Calu3 (cell line): Measurements from ENCODE around the gene TAGLN3. TPM values are rescaled to one million over a fixed set of nuclear protein-coding genes. Genes with fewer than 3 reads are reported as not detected.
A peak's percentile ranks its signal among the peaks of the same experiment; 100 is the strongest.

Source experiments
- BruUV-seq: library from RNA; stranded (reverse); fragments of 400-500 nt; replicated peaks from 2 replicates; lab custom pipeline; 2021; lab: Mats Ljungman, UMichigan
- CTCF ChIA-PET: fragments of 300-600 bp; sonication (Branson Sonifier 250); formaldehyde crosslinking; loops from one replicate; lab custom pipeline; 2022; ENCODE audit warnings: antibody characterized with exemption; lab: Charles Lee
- DNase-seq: peaks from one replicate; pipeline ENCODE4 v3.0.0; 2022
- H3K27ac Mint-ChIP-seq: one replicate; pipeline ENCODE4 v1.8.0; 2022; ENCODE audit warnings: mixed read lengths; ENCODE audit not compliant: unreplicated experiment
- H3K27me3 Mint-ChIP-seq: one replicate; pipeline ENCODE4 v1.8.0; 2022; ENCODE audit warnings: mixed read lengths; ENCODE audit not compliant: unreplicated experiment
- H3K36me3 Mint-ChIP-seq: one replicate; pipeline ENCODE4 v1.8.0; 2022; ENCODE audit warnings: mild to moderate bottlenecking, moderate library complexity, mixed read lengths; ENCODE audit not compliant: insufficient read depth, unreplicated experiment
- H3K4me1 Mint-ChIP-seq: one replicate; pipeline ENCODE4 v1.8.0; 2022; ENCODE audit warnings: mild to moderate bottlenecking, low read depth, mixed read lengths; ENCODE audit not compliant: unreplicated experiment
- H3K4me3 Mint-ChIP-seq: one replicate; pipeline ENCODE4 v1.8.0; 2022; ENCODE audit warnings: mild to moderate bottlenecking, low read depth, moderate library complexity, mixed read lengths; ENCODE audit not compliant: unreplicated experiment
- H3K9me3 Mint-ChIP-seq: one replicate; pipeline ENCODE4 v1.8.0; 2022; ENCODE audit warnings: low read depth, mixed read lengths; ENCODE audit not compliant: unreplicated experiment
- CTCF ChIP-seq: fragments of 200-600 bp; IDR thresholded peaks from one replicate; pipeline ENCODE4 v1.8.0; 2022; ENCODE audit warnings: antibody characterized with exemption; ENCODE audit not compliant: unreplicated experiment
- intact Hi-C: fragments of 100-400 bp; cut with micrococcal nuclease; formaldehyde crosslinking; loops from one replicate; pipeline ENCODE4 v1.10.0; 2022; ENCODE audit not compliant: unreplicated experiment
- total RNA-seq: library from RNA; stranded (reverse); gene quantifications from 2 replicates; pipeline ENCODE4 v1.2.3, GENCODE V29; 2022

Gene TAGLN3
- total RNA-seq, 1 experiment from 2014 or later, result not detected

- Mint-ChIP-seq H3K4me1 (peaks cover 14% of the 10 kb centered on the region), H3K27me3 (no peaks in the 10 kb centered on the region), H3K9me3 (no peaks in the 10 kb centered on the region), H3K36me3 (peaks cover 8% of the 10 kb centered on the region), H3K4me3 (no peak overlapping the region), H3K27ac (peak overlapping the region; percentile 74)
- CTCF ChIA-PET, result interaction anchor here (0.6 to 3.6 kb wide), 9 partner anchors 11 to 389 kb away, joined by 3 to 25 read pairs (median 6); no protein-coding TSS in a partner anchor
- intact Hi-C loops, result loop anchor here (1.0 kb wide), 3 partner anchors 72 to 298 kb away; no protein-coding TSS in a partner anchor
- no TSS peak for BruUV-seq
- no peak for DNase-seq
- TF ChIP-seq CTCF, result no peak
These were observed 31.7 kb upstream of the TAGLN3 start for GRCh38 chr3:111967068-111967467.

GRCh38 chr3:111967651-111968274 lies 31.0 kb upstream of the TAGLN3 start:
- H3K4me1 Mint-ChIP-seq, result peaks cover 14% of the 10 kb centered on the region
- CTCF ChIA-PET, result interaction anchor here (0.6 to 3.6 kb wide), 9 partner anchors 10 to 390 kb away, joined by 3 to 25 read pairs (median 6); no protein-coding TSS in a partner anchor
- H3K27ac Mint-ChIP-seq, result peak overlapping the region; percentile 74
- intact Hi-C loops, result loop anchor here (1.0 kb wide), 3 partner anchors 72 to 298 kb away; no protein-coding TSS in a partner anchor
- BruUV-seq, result no TSS peak
- no peaks in the 10 kb centered on the region for H3K9me3 Mint-ChIP-seq
- peaks cover 8% of the 10 kb centered on the region for H3K36me3 Mint-ChIP-seq
- peak; percentile 74 for TF ChIP-seq CTCF
- H3K27me3 Mint-ChIP-seq, result no peaks in the 10 kb centered on the region
- peak; percentile 83 for DNase-seq
- no peak overlapping the region for H3K4me3 Mint-ChIP-seq

GRCh38 chr3:111968319-111969054 lies 30.2 kb upstream of the TAGLN3 start:
- no peak overlapping the region for H3K27ac Mint-ChIP-seq
- no TSS peak for BruUV-seq
- H3K27me3 Mint-ChIP-seq, result no peaks in the 10 kb centered on the region

More at GRCh38 chr3:111968319-111969054, 30.2 kb upstream of the TAGLN3 start:
- H3K4me1 Mint-ChIP-seq, result peaks cover 14% of the 10 kb centered on the region
- H3K9me3 Mint-ChIP-seq, result no peaks in the 10 kb centered on the region
- H3K4me3 Mint-ChIP-seq, result no peak overlapping the region
- no peak for TF ChIP-seq CTCF
- CTCF ChIA-PET, result interaction anchor here (1.0 to 3.6 kb wide), 9 partner anchors 9 to 391 kb away, joined by 3 to 25 read pairs (median 6); partner anchors contain the start of gene ABHD10
- DNase-seq, result no peak
- intact Hi-C loops, result no loop called here
- H3K36me3 Mint-ChIP-seq, result peaks cover 8% of the 10 kb centered on the region
